Activated T-cell treated with anti-CD3 and anti-CD28 coated beads, Interleukin-2, amount 50 U/mL, for 4 hours (primary cell): ENCODE data around the gene BSCL2. TPM values are rescaled to one million over a fixed set of nuclear protein-coding genes. Genes with fewer than 3 reads are reported as not detected.
A peak's percentile ranks its signal among the peaks of the same experiment; 100 is the strongest.
"Not testable (repeated sequence)": the region's sequence is repeated elsewhere in the genome, so short reads cannot be mapped to it uniquely, and the experiment has no call there.

Experiments
- ATAC-seq, 2 donors: fragments of 200-7000 bp; cut with Tn5 transposase; one replicate each; pipeline ENCODE4 v1.10.0; 2021
- DNase-seq: peaks from one replicate; pipeline ENCODE4 v3.0.0-alpha.2; 2020
- H3K27me3 Mint-ChIP-seq: one replicate; pipeline ENCODE4 v1.8.0; 2021; ENCODE audit warnings: low read depth, mixed read lengths
- H3K36me3 Mint-ChIP-seq: one replicate; pipeline ENCODE4 v1.8.0; 2022; ENCODE audit warnings: mixed read lengths; ENCODE audit not compliant: insufficient read depth
- H3K4me1 Mint-ChIP-seq: one replicate; pipeline ENCODE4 v1.8.0; 2021; ENCODE audit warnings: low read depth, mixed read lengths
- H3K4me3 Mint-ChIP-seq: one replicate; pipeline ENCODE4 v1.8.0; 2021; ENCODE audit warnings: mild to moderate bottlenecking, moderate library complexity, mixed read lengths
- H3K9me3 Mint-ChIP-seq: one replicate; pipeline ENCODE4 v1.8.0; 2021; ENCODE audit warnings: mixed read lengths
- total RNA-seq, 3 donors: library from RNA; stranded (reverse); gene quantifications; one replicate each; pipeline ENCODE4 v1.2.1, GENCODE V29; 2021

The BSCL2 gene
- total RNA-seq: 10 to 100 TPM; 23.6 to 29.6 (median 26.9) TPM

DNA sequence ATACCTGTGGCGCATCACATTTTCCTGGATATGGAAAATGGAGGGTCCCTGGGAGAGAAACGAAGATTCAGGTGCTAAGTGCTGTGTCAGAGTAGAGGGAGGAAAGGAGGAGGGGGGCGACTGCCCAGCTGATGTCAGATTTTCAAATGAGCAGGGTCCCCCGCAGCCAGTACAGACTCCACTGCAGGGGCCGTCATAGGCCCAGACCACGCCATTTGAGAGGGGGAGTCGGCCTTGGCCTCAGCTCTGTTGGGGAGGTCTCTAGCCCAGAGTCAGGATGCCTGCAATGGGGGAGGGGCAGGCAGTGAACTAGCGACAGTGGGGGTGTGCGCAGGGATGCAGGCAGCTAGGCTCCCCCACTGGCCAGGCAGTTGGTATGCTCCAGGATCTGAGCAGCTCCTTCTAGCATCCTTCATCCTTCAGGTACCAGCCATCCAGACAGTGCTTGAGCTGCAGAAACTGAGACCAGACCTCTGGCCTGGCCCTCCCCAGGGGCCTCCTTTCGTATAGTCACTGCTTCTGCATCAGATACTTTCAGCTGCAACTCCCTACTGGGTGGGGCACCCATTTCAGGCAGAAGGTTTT lies at the start of gene BSCL2, which contains the start of gene GNG3:
Gene BSCL2 (minus strand): TSS at position 148 of the 585 bp plus-strand sequence. CDS start 229 bp downstream, outside the sequence.
Gene GNG3 (plus strand): TSS at position 400 of the 585 bp plus-strand sequence. CDS start 620 bp downstream, outside the sequence.
- ATAC-seq (no peak), DNase-seq (no peak)
- Mint-ChIP-seq H3K4me1 (peaks cover 53% of the 10 kb centered on the region), H3K27me3 (no peaks in the 10 kb centered on the region), H3K4me3 (peak within 1 kb of the TSS; percentile 94), H3K9me3 (no peaks in the 10 kb centered on the region), H3K36me3 (peaks cover 18% of the 10 kb centered on the region)

- no peak for DNase-seq
- Mint-ChIP-seq H3K9me3 (no peaks in the 10 kb centered on the region), H3K4me1 (peaks cover 17% of the 10 kb centered on the region), H3K36me3 (peaks cover 3% of the 10 kb centered on the region), H3K4me3 (peak overlapping the region; percentile 33), H3K27me3 (no peaks in the 10 kb centered on the region)
- ATAC-seq: no peak
Measured at GRCh38 chr11:62755086-62755615, 47.9 kb upstream of the BSCL2 start.

DNA sequence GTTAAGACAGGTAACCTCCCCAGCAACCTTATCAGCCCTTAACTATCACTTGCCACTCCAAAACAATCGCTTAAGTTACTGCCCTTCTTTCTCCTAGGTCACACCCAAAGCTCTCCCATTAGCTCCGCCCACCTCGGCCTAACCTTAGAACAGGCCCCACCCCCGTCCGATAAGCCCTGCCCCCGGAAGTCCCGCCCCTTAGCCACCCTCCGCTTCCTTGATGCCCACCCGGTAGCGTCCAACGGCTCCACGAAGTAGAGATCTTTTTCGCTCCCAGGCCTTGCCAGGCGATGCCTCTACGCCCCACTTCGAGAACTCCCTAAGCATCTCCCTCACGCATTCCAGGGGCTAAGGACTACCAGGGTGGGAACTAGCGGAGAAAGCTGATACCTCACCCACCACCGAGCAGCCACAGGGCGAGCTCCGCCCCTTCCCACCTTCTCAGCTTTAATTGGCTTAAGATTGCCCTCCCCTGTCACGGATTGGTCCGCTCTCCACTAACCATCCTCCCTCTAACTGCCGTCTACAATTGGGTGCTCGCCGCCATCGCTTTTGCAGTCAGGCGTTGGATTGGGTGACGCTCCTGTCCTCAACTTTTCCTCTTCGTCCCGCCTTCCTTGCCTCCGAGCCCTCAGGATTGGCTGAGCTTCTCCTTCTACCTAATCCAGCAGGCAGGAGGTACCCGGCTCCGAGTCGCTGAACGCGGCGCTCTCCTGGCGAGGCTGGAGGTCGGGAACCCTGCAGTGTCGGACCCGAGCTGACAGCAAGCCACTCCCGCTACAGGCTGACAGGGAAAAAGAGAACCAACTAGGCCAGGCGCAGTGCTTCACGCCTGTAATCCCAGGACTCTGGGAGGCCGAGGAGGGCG lies 46.7 kb upstream of the BSCL2 start, which contains the start of gene ZBTB3:
Gene ZBTB3 (minus strand): TSS at position 425 of the 868 bp plus-strand sequence. CDS start 496 bp downstream, outside the sequence.
- DNase-seq (peak; percentile 95), ATAC-seq (peak; percentile 98 to 99)
- Mint-ChIP-seq H3K4me3 (peak within 1 kb of the TSS; percentile 97), H3K4me1 (peaks cover 22% of the 10 kb centered on the region), H3K9me3 (no peaks in the 10 kb centered on the region), H3K36me3 (peaks cover 5% of the 10 kb centered on the region), H3K27me3 (no peaks in the 10 kb centered on the region)

GRCh38 chr11:62752994-62753735 lies 45.9 kb upstream of the BSCL2 start:
- peaks cover 24% of the 10 kb centered on the region for H3K4me1 Mint-ChIP-seq
- no peaks in the 10 kb centered on the region for H3K9me3 Mint-ChIP-seq
- DNase-seq: no peak
- H3K36me3 Mint-ChIP-seq: peaks cover 8% of the 10 kb centered on the region
- ATAC-seq: no peak
- H3K4me3 Mint-ChIP-seq: peak overlapping the region; percentile 97
- H3K27me3 Mint-ChIP-seq: no peaks in the 10 kb centered on the region

- ATAC-seq: no peak
- H3K4me1 Mint-ChIP-seq: peaks cover 24% of the 10 kb centered on the region
Measured at GRCh38 chr11:62752177-62752785, 45.1 kb upstream of the BSCL2 start.

GRCh38 chr11:62749931-62750330 lies 42.7 kb upstream of the BSCL2 start:
- H3K9me3 Mint-ChIP-seq, DNase-seq, H3K36me3 Mint-ChIP-seq, ATAC-seq, H3K27me3 Mint-ChIP-seq, H3K4me3 Mint-ChIP-seq: not testable (repeated sequence)
- H3K4me1 Mint-ChIP-seq: peaks cover 24% of the 10 kb centered on the region

More at GRCh38 chr11:62752177-62752785, 45.1 kb upstream of the BSCL2 start:
- Mint-ChIP-seq H3K27me3 (no peaks in the 10 kb centered on the region), H3K36me3 (peaks cover 8% of the 10 kb centered on the region), H3K9me3 (no peaks in the 10 kb centered on the region), H3K4me3 (no peak overlapping the region)
- no peak for DNase-seq

DNA sequence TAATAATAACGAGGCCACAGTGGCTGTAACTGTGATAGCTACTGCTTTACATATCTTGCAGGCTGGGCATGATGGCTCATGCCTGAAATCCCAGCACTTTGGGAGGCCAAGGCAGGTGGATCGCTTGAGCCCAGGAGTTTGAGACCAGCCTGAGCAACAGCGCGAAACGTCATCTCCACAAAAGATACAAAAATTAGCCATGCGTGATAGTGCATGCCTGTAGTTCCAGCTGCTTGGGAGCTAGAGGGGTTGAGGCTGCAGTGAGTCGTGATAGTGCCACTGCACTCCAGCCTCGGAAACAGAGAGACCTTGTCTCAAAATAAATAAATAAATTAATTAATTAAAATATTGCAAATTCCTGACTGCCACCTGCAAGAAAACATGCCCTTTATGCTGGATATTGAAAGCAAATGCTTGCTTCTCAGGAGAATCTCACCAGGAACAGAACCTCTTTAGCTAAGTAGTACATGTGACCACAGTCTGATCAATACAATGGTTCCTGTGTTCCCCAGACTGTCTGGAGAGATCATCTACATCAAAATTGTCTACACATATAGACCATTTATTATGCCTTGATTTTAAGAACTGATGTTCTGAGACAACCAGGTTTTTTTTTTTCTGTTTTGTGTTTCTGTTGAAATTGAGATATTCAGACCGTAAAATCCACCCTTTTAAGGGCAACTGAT lies 40.4 kb upstream of the BSCL2 start:
- H3K36me3 Mint-ChIP-seq: peaks cover 8% of the 10 kb centered on the region
- no peaks in the 10 kb centered on the region for H3K27me3 Mint-ChIP-seq
- no peak overlapping the region for H3K4me3 Mint-ChIP-seq
- peaks cover 12% of the 10 kb centered on the region for H3K4me1 Mint-ChIP-seq
- no peak for DNase-seq
- no peaks in the 10 kb centered on the region for H3K9me3 Mint-ChIP-seq
- no peak for ATAC-seq

DNA sequence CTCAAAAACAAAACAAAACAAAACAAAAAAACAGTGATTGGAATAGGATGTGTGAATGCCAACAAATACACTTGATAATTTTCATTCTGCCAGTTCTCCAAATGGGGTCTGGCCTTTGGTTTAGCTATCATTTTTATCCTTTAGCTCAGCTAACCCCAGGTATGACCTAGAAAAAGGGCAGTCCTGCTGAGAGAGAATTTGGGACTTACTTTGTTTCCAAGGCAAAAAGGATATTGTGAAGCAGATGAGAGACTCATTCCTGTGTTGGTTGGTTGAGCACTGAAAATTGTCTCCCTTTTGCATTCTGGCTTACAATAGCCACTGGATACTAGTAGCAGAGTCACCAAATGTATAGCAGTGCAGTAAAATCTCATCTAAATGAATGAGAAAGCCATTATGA lies 30.0 kb upstream of the BSCL2 start:
- H3K27me3 Mint-ChIP-seq: no peaks in the 10 kb centered on the region
- peaks cover 16% of the 10 kb centered on the region for H3K36me3 Mint-ChIP-seq
- peaks cover 6% of the 10 kb centered on the region for H3K4me1 Mint-ChIP-seq
- no peaks in the 10 kb centered on the region for H3K9me3 Mint-ChIP-seq
- no peak for DNase-seq
- H3K4me3 Mint-ChIP-seq: no peak overlapping the region
- ATAC-seq: no peak

DNA sequence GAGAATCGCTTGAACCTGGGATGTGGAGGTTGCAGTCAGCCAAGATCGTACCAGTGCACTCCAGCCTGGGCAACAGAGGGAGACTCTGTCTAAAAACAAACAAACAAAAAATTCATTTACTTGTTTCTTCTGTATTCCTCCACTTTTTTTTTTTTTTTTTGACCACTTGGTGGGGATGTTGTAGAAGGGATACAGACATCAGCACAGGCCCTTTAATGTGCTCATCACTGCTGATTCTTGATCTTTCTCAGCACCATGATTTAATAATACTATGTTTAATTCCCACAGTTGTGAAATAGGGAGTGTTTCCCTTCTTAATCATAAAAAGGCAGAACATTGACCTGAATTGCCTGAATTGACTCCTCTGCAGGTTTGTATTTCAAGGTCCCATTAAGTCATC lies 25.6 kb upstream of the BSCL2 start:
- Mint-ChIP-seq H3K4me3 (no peak overlapping the region), H3K36me3 (peaks cover 14% of the 10 kb centered on the region), H3K27me3 (no peaks in the 10 kb centered on the region), H3K4me1 (peaks cover 21% of the 10 kb centered on the region), H3K9me3 (no peaks in the 10 kb centered on the region)
- ATAC-seq: no peak
- DNase-seq: no peak

- H3K27me3 Mint-ChIP-seq, DNase-seq, ATAC-seq, H3K9me3 Mint-ChIP-seq: not testable (repeated sequence)
- peaks cover 18% of the 10 kb centered on the region for H3K36me3 Mint-ChIP-seq
- H3K4me3 Mint-ChIP-seq: peak overlapping the region; percentile 99
- peaks cover 26% of the 10 kb centered on the region for H3K4me1 Mint-ChIP-seq
Measured at GRCh38 chr11:62730076-62730475, 22.9 kb upstream of the BSCL2 start.

DNA sequence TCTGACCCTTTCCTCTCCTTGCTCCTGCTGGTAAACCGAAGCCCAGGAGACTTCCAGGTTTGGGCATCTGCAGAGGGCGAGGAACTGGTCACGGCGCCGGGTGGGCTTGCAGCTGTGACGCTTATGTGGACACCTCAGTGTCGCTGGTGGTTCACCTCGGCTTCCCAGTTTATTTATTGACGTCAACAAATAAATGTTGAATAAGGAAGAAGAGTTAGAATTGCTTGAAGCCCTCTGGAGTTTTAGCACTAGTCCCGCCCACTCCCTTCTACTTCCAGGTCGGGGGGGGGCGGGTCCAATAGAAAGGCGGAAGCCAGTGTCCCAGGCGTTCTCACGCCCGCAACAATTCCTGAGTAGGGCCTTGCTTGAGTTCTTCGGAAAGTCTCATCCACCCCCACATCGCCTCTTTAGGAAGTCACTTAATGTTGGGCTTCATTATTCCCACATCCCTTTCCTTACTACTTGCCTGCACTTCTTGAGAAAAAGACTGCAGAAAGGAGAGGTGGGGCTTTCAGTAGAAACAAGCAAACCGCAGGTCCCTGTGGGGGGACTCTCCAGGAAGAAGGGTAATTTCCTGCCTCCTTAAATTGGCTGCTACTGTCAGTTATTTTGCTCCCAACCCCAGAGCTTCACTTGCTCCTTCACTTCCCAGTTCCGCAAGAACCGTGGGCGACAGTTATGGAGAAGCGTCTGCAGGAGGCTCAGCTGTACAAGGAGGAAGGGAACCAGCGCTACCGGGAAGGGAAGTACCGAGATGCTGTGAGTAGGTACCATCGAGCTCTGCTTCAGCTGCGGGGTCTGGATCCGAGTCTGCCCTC lies 21.2 kb upstream of the BSCL2 start, which contains the start of gene TTC9C:
Gene TTC9C (plus strand): TSS at position 316 of the 818 bp plus-strand sequence. CDS start 363 bp downstream, at position 679.
- Mint-ChIP-seq H3K9me3 (no peaks in the 10 kb centered on the region), H3K4me3 (peak within 1 kb of the TSS; percentile 99), H3K27me3 (no peaks in the 10 kb centered on the region), H3K36me3 (peaks cover 31% of the 10 kb centered on the region), H3K4me1 (peaks cover 41% of the 10 kb centered on the region)
- DNase-seq (peak; percentile 77), ATAC-seq (peak; percentile 29 to 33)

- ATAC-seq: peak; percentile 55 to 57
- Mint-ChIP-seq H3K27me3 (no peaks in the 10 kb centered on the region), H3K4me3 (peak overlapping the region; percentile 99), H3K9me3 (no peaks in the 10 kb centered on the region), H3K36me3 (peaks cover 31% of the 10 kb centered on the region), H3K4me1 (peaks cover 37% of the 10 kb centered on the region)
- DNase-seq: peak; percentile 73
Measured at GRCh38 chr11:62727872-62728170, 20.6 kb upstream of the BSCL2 start.
